ENCODE measurements around the gene SLC16A10.
A peak's percentile ranks its signal among the peaks of the same experiment; 100 is the strongest.

SLC16A10 gene

GRCh38 chr6:111068866-111069234 lies 18.5 kb upstream of the SLC16A10 start:
- H3K4me1 ChIP-seq (ENCODE audit: control insufficient read depth, insufficient read depth, low read length): no peaks in the 10 kb centered on the region

GRCh38 chr6:111069382-111070104 lies 17.8 kb upstream of the SLC16A10 start:
- peaks cover 4% of the 10 kb centered on the region for H3K27me3 ChIP-seq (ENCODE audit: control insufficient read depth, insufficient read depth, low read length)
- H3K4me3 ChIP-seq (ENCODE audit: low read length): no peak overlapping the region
- H3K9ac ChIP-seq (ENCODE audit: low read length): no peak overlapping the region
- H3K9me3 ChIP-seq (ENCODE audit: control insufficient read depth, low read length): no peaks in the 10 kb centered on the region
- H3K36me3 ChIP-seq (ENCODE audit: control insufficient read depth, insufficient read depth, low read length): no peaks in the 10 kb centered on the region
- H3K4me1 ChIP-seq (ENCODE audit: control insufficient read depth, insufficient read depth, low read length): no peaks in the 10 kb centered on the region

More at GRCh38 chr6:111068866-111069234, 18.5 kb upstream of the SLC16A10 start:
- Histone ChIP-seq H3K9me3 (ENCODE audit: control insufficient read depth, low read length) (no peaks in the 10 kb centered on the region), H3K4me3 (ENCODE audit: low read length) (no peak overlapping the region), H3K27me3 (ENCODE audit: control insufficient read depth, insufficient read depth, low read length) (peaks cover 4% of the 10 kb centered on the region), H3K36me3 (ENCODE audit: control insufficient read depth, insufficient read depth, low read length) (no peaks in the 10 kb centered on the region), H3K9ac (ENCODE audit: low read length) (no peak overlapping the region)

GRCh38 chr6:111070105-111071005 lies 16.9 kb upstream of the SLC16A10 start:
- Histone ChIP-seq H3K36me3 (ENCODE audit: control insufficient read depth, insufficient read depth, low read length) (no peaks in the 10 kb centered on the region), H3K27me3 (ENCODE audit: control insufficient read depth, insufficient read depth, low read length) (peaks cover 4% of the 10 kb centered on the region), H3K9me3 (ENCODE audit: control insufficient read depth, low read length) (no peaks in the 10 kb centered on the region), H3K4me1 (ENCODE audit: control insufficient read depth, insufficient read depth, low read length) (no peaks in the 10 kb centered on the region), H3K4me3 (ENCODE audit: low read length) (no peak overlapping the region), H3K9ac (ENCODE audit: low read length) (no peak overlapping the region)

- Histone ChIP-seq H3K4me1 (ENCODE audit: control insufficient read depth, insufficient read depth, low read length) (no peaks in the 10 kb centered on the region), H3K4me3 (ENCODE audit: low read length) (no peak overlapping the region), H3K9ac (ENCODE audit: low read length) (no peak overlapping the region), H3K9me3 (ENCODE audit: control insufficient read depth, low read length) (no peaks in the 10 kb centered on the region), H3K36me3 (ENCODE audit: control insufficient read depth, insufficient read depth, low read length) (no peaks in the 10 kb centered on the region), H3K27me3 (ENCODE audit: control insufficient read depth, insufficient read depth, low read length) (no peaks in the 10 kb centered on the region)
Observed at GRCh38 chr6:111072801-111073360, 14.4 kb upstream of the SLC16A10 start.

GRCh38 chr6:111074311-111074710 lies 13.0 kb upstream of the SLC16A10 start:
- no peak overlapping the region for H3K9ac ChIP-seq (ENCODE audit: low read length)
- no peak overlapping the region for H3K4me3 ChIP-seq (ENCODE audit: low read length)
- no peaks in the 10 kb centered on the region for H3K36me3 ChIP-seq (ENCODE audit: control insufficient read depth, insufficient read depth, low read length)
- H3K9me3 ChIP-seq (ENCODE audit: control insufficient read depth, low read length): no peaks in the 10 kb centered on the region
- no peaks in the 10 kb centered on the region for H3K4me1 ChIP-seq (ENCODE audit: control insufficient read depth, insufficient read depth, low read length)
- H3K27me3 ChIP-seq (ENCODE audit: control insufficient read depth, insufficient read depth, low read length): no peaks in the 10 kb centered on the region

- Histone ChIP-seq H3K36me3 (ENCODE audit: control insufficient read depth, insufficient read depth, low read length) (no peaks in the 10 kb centered on the region), H3K4me1 (ENCODE audit: control insufficient read depth, insufficient read depth, low read length) (no peaks in the 10 kb centered on the region), H3K4me3 (ENCODE audit: low read length) (no peak overlapping the region), H3K9ac (ENCODE audit: low read length) (no peak overlapping the region), H3K9me3 (ENCODE audit: control insufficient read depth, low read length) (no peaks in the 10 kb centered on the region), H3K27me3 (ENCODE audit: control insufficient read depth, insufficient read depth, low read length) (no peaks in the 10 kb centered on the region)
Observed at GRCh38 chr6:111076024-111076695, 11.1 kb upstream of the SLC16A10 start.

GRCh38 chr6:111080698-111081097 lies 6.6 kb upstream of the SLC16A10 start:
- no peaks in the 10 kb centered on the region for H3K9me3 ChIP-seq (ENCODE audit: control insufficient read depth, low read length)
- no peaks in the 10 kb centered on the region for H3K4me1 ChIP-seq (ENCODE audit: control insufficient read depth, insufficient read depth, low read length)
- no peaks in the 10 kb centered on the region for H3K36me3 ChIP-seq (ENCODE audit: control insufficient read depth, insufficient read depth, low read length)
- H3K9ac ChIP-seq (ENCODE audit: low read length): no peak overlapping the region
- no peaks in the 10 kb centered on the region for H3K27me3 ChIP-seq (ENCODE audit: control insufficient read depth, insufficient read depth, low read length)
- H3K4me3 ChIP-seq (ENCODE audit: low read length): no peak overlapping the region

GRCh38 chr6:111086685-111087084 lies 618 bp upstream of the SLC16A10 start:
- H3K36me3 ChIP-seq (ENCODE audit: control insufficient read depth, insufficient read depth, low read length): no peaks in the 10 kb centered on the region
- peak overlapping the region; percentile 28 for H3K9ac ChIP-seq (ENCODE audit: low read length)
- no peaks in the 10 kb centered on the region for H3K9me3 ChIP-seq (ENCODE audit: control insufficient read depth, low read length)
- peak overlapping the region; percentile 36 for H3K4me3 ChIP-seq (ENCODE audit: low read length)
- peaks cover 24% of the 10 kb centered on the region for H3K27me3 ChIP-seq (ENCODE audit: control insufficient read depth, insufficient read depth, low read length)
- peaks cover 9% of the 10 kb centered on the region for H3K4me1 ChIP-seq (ENCODE audit: control insufficient read depth, insufficient read depth, low read length)

GRCh38 chr6:111087871-111088667 lies 766 bp downstream of the SLC16A10 start:
- Histone ChIP-seq H3K36me3 (ENCODE audit: control insufficient read depth, insufficient read depth, low read length) (no peaks in the 10 kb centered on the region), H3K9ac (ENCODE audit: low read length) (peak overlapping the region; percentile 39), H3K4me3 (ENCODE audit: low read length) (peak overlapping the region; percentile 31), H3K4me1 (ENCODE audit: control insufficient read depth, insufficient read depth, low read length) (peaks cover 9% of the 10 kb centered on the region), H3K27me3 (ENCODE audit: control insufficient read depth, insufficient read depth, low read length) (peaks cover 24% of the 10 kb centered on the region), H3K9me3 (ENCODE audit: control insufficient read depth, low read length) (no peaks in the 10 kb centered on the region)

- H3K9ac ChIP-seq (ENCODE audit: low read length): no peak overlapping the region
- H3K27me3 ChIP-seq (ENCODE audit: control insufficient read depth, insufficient read depth, low read length): peaks cover 24% of the 10 kb centered on the region
- H3K4me1 ChIP-seq (ENCODE audit: control insufficient read depth, insufficient read depth, low read length): peaks cover 9% of the 10 kb centered on the region
- no peaks in the 10 kb centered on the region for H3K36me3 ChIP-seq (ENCODE audit: control insufficient read depth, insufficient read depth, low read length)
- H3K9me3 ChIP-seq (ENCODE audit: control insufficient read depth, low read length): no peaks in the 10 kb centered on the region
- peak overlapping the region; percentile 31 for H3K4me3 ChIP-seq (ENCODE audit: low read length)
Observed at GRCh38 chr6:111088668-111089003, 1.3 kb downstream of the SLC16A10 start.

GRCh38 chr6:111090766-111091165 lies 3.5 kb downstream of the SLC16A10 start:
- Histone ChIP-seq H3K9me3 (ENCODE audit: control insufficient read depth, low read length) (no peaks in the 10 kb centered on the region), H3K27me3 (ENCODE audit: control insufficient read depth, insufficient read depth, low read length) (peaks cover 24% of the 10 kb centered on the region), H3K4me3 (ENCODE audit: low read length) (no peak overlapping the region), H3K9ac (ENCODE audit: low read length) (no peak overlapping the region), H3K36me3 (ENCODE audit: control insufficient read depth, insufficient read depth, low read length) (no peaks in the 10 kb centered on the region), H3K4me1 (ENCODE audit: control insufficient read depth, insufficient read depth, low read length) (peaks cover 9% of the 10 kb centered on the region)

Data from mucosa of stomach (tissue), 1 donor.